K562 (cell line): ENCODE measurements around the gene SLC7A5. TPM values are rescaled to one million over a fixed set of nuclear protein-coding genes. Genes with fewer than 3 reads are reported as not detected.

Experiments used
- ATAC-seq: fragments of 200-7000 bp; cut with Tn5 transposase; 3 replicates; pipeline ENCODE4 v1.9.1; 2020; ENCODE audit warnings: moderate library complexity
- BruUV-seq: library from RNA; stranded (reverse); fragments of 400-500 nt; replicated peaks from 2 replicates; lab custom pipeline; 2021; lab: Mats Ljungman, UMichigan
- CTCF ChIA-PET: fragments of 300-600 bp; formaldehyde crosslinking; extraction: SDS; loops from one replicate; lab custom pipeline; 2021; ENCODE audit warnings: low intra/inter-chr PET ratio; lab: Yijun Ruan, JAX
- POLR2A ChIA-PET: fragments of 300-600, 350-650 bp; sonication (Branson Sonifier 250); formaldehyde crosslinking; extraction: SDS; loops from one replicate; lab custom pipeline; 2021; ENCODE audit warnings: antibody characterized with exemption, inconsistent platforms; lab: Yijun Ruan, JAX
- DNase-seq, 4 experiments: peaks; one replicate each; pipeline versions ENCODE4 v3.0.0 to v3.0.0-alpha.2; 2011 to 2018; ENCODE audit warnings: low spot score in 3 of 4, mixed read lengths in 3 of 4; ENCODE audit errors: extremely low read depth in 1 of 4
- FAIRE-seq: peaks from 2 replicates; lab custom pipeline; 2011; peaks lifted over from hg19 to GRCh38; lab: Jason Lieb, UNC
- H2AFZ ChIP-seq: 2 replicates; pipeline ENCODE4 v1.6.0; 2011; ENCODE audit warnings: low read depth, low read length, control low read depth, inconsistent platforms
- H3K27ac ChIP-seq: fragments of 200-600 bp; 3 replicates; pipeline ENCODE4 v1.8.0; 2011; ENCODE audit warnings: low read depth, mild to moderate bottlenecking, control low read depth, inconsistent platforms, low read length, moderate library complexity, mixed read lengths; ENCODE audit errors: extremely low read depth
- H3K27me3 ChIP-seq, 2 experiments: fragments of 300-600 bp in 1 of 2; 2 replicates in 1 of 2; 3 replicates in 1 of 2; pipeline versions ENCODE4 v1.6.0 to v1.8.0; 2011; ENCODE audit warnings: inconsistent platforms in 2 of 2, low read length in 2 of 2, mild to moderate bottlenecking in 1 of 2, mixed read lengths in 1 of 2, moderate library complexity in 1 of 2; ENCODE audit not compliant: control insufficient read depth in 2 of 2, insufficient read depth in 2 of 2
- H3K36me3 ChIP-seq: fragments of 300-600 bp; 3 replicates; pipeline ENCODE4 v1.8.0; 2011; ENCODE audit warnings: mild to moderate bottlenecking, low read length, inconsistent platforms; ENCODE audit not compliant: control insufficient read depth, insufficient read depth
- H3K4me1 ChIP-seq, 2 experiments: fragments of 200-600 bp in 1 of 2; replicated peaks in 1 of 2; 2 replicates in 1 of 2; 3 replicates in 1 of 2; pipeline versions ENCODE4 v1.5.1 to v1.8.0; 2011; ENCODE audit warnings: inconsistent platforms in 2 of 2, low read length in 2 of 2, mild to moderate bottlenecking in 1 of 2, mixed read lengths in 1 of 2, moderate library complexity in 1 of 2; ENCODE audit not compliant: control insufficient read depth in 2 of 2, insufficient read depth in 2 of 2
- H3K4me2 ChIP-seq: 2 replicates; pipeline ENCODE4 v1.6.1; 2011; ENCODE audit warnings: low read length, control low read depth, inconsistent platforms, mixed read lengths; ENCODE audit not compliant: insufficient read depth
- H3K4me3 ChIP-seq: fragments of 200-600 bp; sonication (generic), shearing (Covaris generic); 2 replicates; pipeline ENCODE4 v1.5.1; 2016; ENCODE audit warnings: control low read depth, inconsistent platforms
- H3K79me2 ChIP-seq: fragments of 200-600 bp; 3 replicates; pipeline ENCODE4 v1.8.0; 2011; ENCODE audit warnings: low read length, inconsistent platforms; ENCODE audit not compliant: control insufficient read depth, insufficient read depth
- H3K9ac ChIP-seq, 2 experiments: 2 replicates each; pipeline versions ENCODE4 v1.6.0 to v1.6.1; 2011; ENCODE audit warnings: low read depth in 2 of 2, low read length in 2 of 2, control low read depth in 1 of 2, inconsistent platforms in 1 of 2, mild to moderate bottlenecking in 1 of 2, mixed read lengths in 1 of 2; ENCODE audit not compliant: insufficient read depth in 1 of 2
- H3K9me1 ChIP-seq: one replicate; pipeline ENCODE4 v1.6.0; 2011; ENCODE audit warnings: inconsistent platforms, mild to moderate bottlenecking, low read length, moderate library complexity; ENCODE audit not compliant: control insufficient read depth, insufficient read depth
- H3K9me3 ChIP-seq: replicated peaks from 2 replicates; pipeline ENCODE4 v1.5.1; 2011; ENCODE audit warnings: low read depth, low read length, inconsistent platforms; ENCODE audit not compliant: control insufficient read depth, insufficient read depth
- H4K20me1 ChIP-seq: replicated peaks from 2 replicates; pipeline ENCODE4 v1.6.1; 2011; ENCODE audit warnings: low read length, inconsistent platforms, mixed read lengths; ENCODE audit not compliant: control insufficient read depth, insufficient read depth
- BDP1 ChIP-seq: IDR thresholded peaks from 3 replicates; pipeline ENCODE4 v1.6.1; 2011; ENCODE audit not compliant: insufficient read length, insufficient read depth
- CREB5 ChIP-seq: fragments of 250-450 bp; sonication (Bioruptor Pico); IDR thresholded peaks from 2 replicates; pipeline ENCODE4 v1.5.0; 2020; ENCODE audit warnings: mild to moderate bottlenecking
- HDGF ChIP-seq: fragments of 450-650 bp; IDR thresholded peaks from 2 replicates; pipeline ENCODE4 v1.6.1; 2016
- NR3C1 ChIP-seq: sonication (generic); formaldehyde crosslinking; IDR thresholded peaks from 2 replicates; pipeline ENCODE4 v1.8.1; 2022; ENCODE audit warnings: missing genetic modification reagents
- SAFB2 ChIP-seq: fragments of 200-400 bp; formaldehyde crosslinking; IDR thresholded peaks from 2 replicates; pipeline ENCODE4 v1.6.1; 2018; ENCODE audit warnings: borderline replicate concordance, low read length, low read depth, moderate library complexity; ENCODE audit not compliant: severe bottlenecking
- SMAD3 ChIP-seq: fragments of 450-650 bp; formaldehyde crosslinking; conservative IDR thresholded peaks from 2 replicates; pipeline ENCODE4 v1.4.0; 2020; ENCODE audit warnings: mild to moderate bottlenecking
- TBL1XR1 ChIP-seq, 2 experiments: IDR thresholded peaks; 2 replicates each; pipeline ENCODE4 v1.6.1; 2012; ENCODE audit warnings: improper control_type of control experiment in 2 of 2, low read length in 2 of 2, mild to moderate bottlenecking in 1 of 2
- ZBTB1 ChIP-seq: sonication (generic); formaldehyde crosslinking; IDR thresholded peaks from 2 replicates; pipeline ENCODE4 v1.8.1; 2023; ENCODE audit warnings: missing genetic modification reagents, low read depth, mild to moderate bottlenecking, borderline replicate concordance
- ZNF134 ChIP-seq: fragments of 250-450 bp; sonication (Bioruptor Pico); conservative IDR thresholded peaks from 2 replicates; pipeline ENCODE4 v1.4.0; 2020
- ZNF316 ChIP-seq: fragments of 450-650 bp; IDR thresholded peaks from 2 replicates; pipeline ENCODE4 v1.6.1; 2016
- ZNF398 ChIP-seq: fragments of 250-450 bp; sonication (Bioruptor Pico); IDR thresholded peaks from 2 replicates; pipeline ENCODE4 v1.8.0; 2021; ENCODE audit warnings: moderate library complexity, mild to moderate bottlenecking, inconsistent platforms
- ZNF408 ChIP-seq: fragments of 250-450 bp; sonication (Bioruptor Pico); IDR thresholded peaks from 2 replicates; pipeline ENCODE4 v1.4.0; 2020; ENCODE audit warnings: low read depth, mild to moderate bottlenecking, moderate library complexity
- ZNF561 ChIP-seq: fragments of 450-650 bp; formaldehyde crosslinking; conservative IDR thresholded peaks from 2 replicates; pipeline ENCODE4 v1.4.0; 2020; ENCODE audit warnings: mild to moderate bottlenecking, moderate library complexity
- WGBS: fragments of 100-300 bp; shearing (Covaris generic); methylation state at CpG from one replicate; pipeline ENCODE4 v1.1.6; 2016; ENCODE audit warnings: low coverage, mixed read lengths; ENCODE audit not compliant: insufficient coverage; ENCODE audit errors: missing lambda C conversion rate; 5-methylcytosine and 5-hydroxymethylcytosine counted together
- in situ Hi-C: fragments of 300-500 bp; cut with MboI; formaldehyde crosslinking; loops from 4 replicates; pipeline ENCODE4 v1.15.0; 2018; ENCODE audit warnings: inconsistent platforms, mixed read lengths
- intact Hi-C: fragments of 100-400 bp; cut with micrococcal nuclease; formaldehyde crosslinking; loops from 2 replicates; pipeline ENCODE4 v1.14.2; 2022
- polyA plus RNA-seq, 8 experiments: library from polyadenylated mRNA; depleted of rRNA in 4 of 8; stranded (reverse) in 5 of 8; unstranded in 3 of 8; fragments of >200 nt; fragmentation: Nextera tagmentation in 2 of 8; fragmentation: Illumina TruSeq in 1 of 8; extraction: Ambion mirVana in 2 of 8; extraction: Trizol in 1 of 8; gene quantifications; 2 replicates each; pipeline versions ENCODE4 v1.2.1 to v1.2.3, GENCODE V29; 2011 to 2014; ENCODE audit warnings: inconsistent platforms in 1 of 8, missing spikeins in 1 of 8
- total RNA-seq, 7 experiments: library from RNA; depleted of rRNA in 6 of 7; stranded (reverse); fragments of >200 nt in 6 of 7; fragmentation: Illumina TruSeq in 2 of 7; extraction: Trizol in 2 of 7; gene quantifications; 2 replicates each; pipeline versions ENCODE4 v1.2.1 to v1.2.3, GENCODE V29; 2011 to 2021; ENCODE audit warnings: low replicate concordance in 1 of 7

SLC7A5 gene
- total and polyA plus RNA-seq, 9 of the 15 experiments (the other 6 are each of a cell fraction or from before 2014, with no cell fraction given) = 1.9 to 220 (median 18.6) TPM

- Histone ChIP-seq H3K9me1 (peaks cover 5% of the 10 kb centered on the region), H3K27me3 (no peaks in the 10 kb centered on the region), H3K9ac (no peak overlapping the region; a peak in 1 of 4 replicates), H3K4me3 (no peak overlapping the region), H2AFZ (no peak overlapping the region), H3K79me2 (peaks cover 96% of the 10 kb centered on the region), H3K36me3 (peaks cover 87% of the 10 kb centered on the region), H3K27ac (no peak overlapping the region), H4K20me1 (peaks cover 36% of the 10 kb centered on the region), H3K9me3 (no peaks in the 10 kb centered on the region), H3K4me2 (no peak overlapping the region), H3K4me1 (peaks cover 19 to 82% of the 10 kb centered on the region in 2 experiments)
- FAIRE-seq (no peak), ATAC-seq (no peak), DNase-seq (no peak)
- CTCF ChIA-PET = interaction anchor here (1.4 to 3.4 kb wide), 3 partner anchors 22 to 60 kb away, joined by 5 to 31 read pairs (median 18); no protein-coding TSS in a partner anchor
- TF ChIP-seq CREB5 (CRISPR knock-in tag) (no peak), TBL1XR1 (IDR thresholded peaks at IDR 0.05; ENCODE audit: low read length in 2 of 2) (no peak), ZNF561 (CRISPR knock-in tag) (no peak), NR3C1 (no peak), ZNF316 (no peak), HDGF (no peak), ZNF398 (CRISPR knock-in tag) (no peak), SAFB2 (no peak), ZNF408 (no peak), ZNF134 (CRISPR knock-in tag) (no peak), BDP1 (no peak), SMAD3 (CRISPR knock-in tag) (no peak), ZBTB1 (CRISPR knock-in tag) (no peak)
- 90% methylated on average over 14 of the region's 16 CpGs for WGBS
- intact Hi-C loops (loop anchor here (2.0 kb wide), 1 partner anchor 21 kb away; no protein-coding TSS in a partner anchor), in situ Hi-C loops (no loop called here)
- POLR2A ChIA-PET = interaction anchor here (0.6 to 1.9 kb wide), 8 partner anchors 10 to 244 kb away, joined by 3 to 7 read pairs (median 4); no protein-coding TSS in a partner anchor
- BruUV-seq = no TSS peak
Observed at GRCh38 chr16:87849419-87850008, 19.8 kb downstream of the SLC7A5 start.
